GM12875 (cell line): ENCODE data around the gene GON4L.

Source experiments
- H3K4me3 ChIP-seq: one replicate; pipeline ENCODE4 v1.5.1; 2011; ENCODE audit warnings: low read depth, low read length, control low read depth
- CTCF ChIP-seq: IDR thresholded peaks from 2 replicates; pipeline ENCODE4 v1.5.1; 2011; ENCODE audit warnings: low read depth, mild to moderate bottlenecking, control low read depth, inconsistent platforms, low read length, moderate library complexity, borderline replicate concordance; ENCODE audit not compliant: insufficient read depth

The GON4L gene

GRCh38 chr1:155893389-155894142, 36.6 kb upstream of the GON4L start:
- H3K4me3 ChIP-seq, result no peak overlapping the region
- no peak for TF ChIP-seq CTCF

DNA sequence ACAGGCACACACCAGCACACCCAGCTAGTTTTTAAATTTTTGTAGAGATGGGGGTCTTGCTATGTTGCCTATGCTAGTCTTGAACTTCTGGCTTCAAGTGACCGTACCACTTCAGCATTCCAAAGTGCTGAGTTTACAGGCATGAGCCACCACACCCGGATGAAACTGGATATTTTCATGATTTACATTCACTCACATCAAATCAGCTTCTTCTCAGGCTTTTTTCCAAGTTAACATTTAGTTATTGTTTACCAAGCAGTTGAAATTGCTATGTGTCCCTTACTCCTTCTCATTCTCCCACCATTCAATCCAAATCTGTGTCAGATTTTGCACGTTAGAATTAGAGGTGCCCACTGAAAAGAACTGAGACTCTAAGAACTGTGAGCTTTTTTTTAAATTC, 35.8 kb upstream of the GON4L start:
- TF ChIP-seq CTCF, result no peak
- H3K4me3 ChIP-seq, result no peak overlapping the region

- TF ChIP-seq CTCF, result no peak
Measured at GRCh38 chr1:155890251-155890650, 33.2 kb upstream of the GON4L start.

GRCh38 chr1:155889566-155889965, 32.6 kb upstream of the GON4L start:
- no peak for TF ChIP-seq CTCF
- H3K4me3 ChIP-seq, result no peak overlapping the region

More at GRCh38 chr1:155890251-155890650, 33.2 kb upstream of the GON4L start:
- no peak overlapping the region for H3K4me3 ChIP-seq

- TF ChIP-seq CTCF, result no peak
- H3K4me3 ChIP-seq, result no peak overlapping the region
Measured at GRCh38 chr1:155888481-155888880, 31.5 kb upstream of the GON4L start.

- no peak for TF ChIP-seq CTCF
- H3K4me3 ChIP-seq, result no peak overlapping the region
Measured at GRCh38 chr1:155884982-155885381, 28.0 kb upstream of the GON4L start.

- H3K4me3 ChIP-seq, result no peak overlapping the region
- TF ChIP-seq CTCF, result no peak
Measured at GRCh38 chr1:155884031-155884960, 27.3 kb upstream of the GON4L start.
